Cardiac fibroblast (primary cell): ENCODE measurements around the gene SLC1A1.

Experiments used
- DNase-seq, 2 donors: peaks; one replicate each; pipeline versions ENCODE4 v3.0.0 to v3.0.0-alpha.2; 2010; ENCODE audit warnings: low read depth in 2 of 2
- H3K4me3 ChIP-seq, 2 donors: replicated peaks in 1 of 2; 1 replicate in 1 of 2; 2 replicates in 1 of 2; pipeline ENCODE4 v1.5.1; 2011; ENCODE audit warnings: low read depth in 2 of 2, low read length in 2 of 2, mild to moderate bottlenecking in 2 of 2, moderate library complexity in 1 of 2
- TF ChIP-seq, protein P1 (sequence below): IDR thresholded peaks from one replicate; pipeline ENCODE4 v1.5.1; 2011; ENCODE audit warnings: low read depth, mild to moderate bottlenecking, low read length, inconsistent platforms

The SLC1A1 gene

DNA sequence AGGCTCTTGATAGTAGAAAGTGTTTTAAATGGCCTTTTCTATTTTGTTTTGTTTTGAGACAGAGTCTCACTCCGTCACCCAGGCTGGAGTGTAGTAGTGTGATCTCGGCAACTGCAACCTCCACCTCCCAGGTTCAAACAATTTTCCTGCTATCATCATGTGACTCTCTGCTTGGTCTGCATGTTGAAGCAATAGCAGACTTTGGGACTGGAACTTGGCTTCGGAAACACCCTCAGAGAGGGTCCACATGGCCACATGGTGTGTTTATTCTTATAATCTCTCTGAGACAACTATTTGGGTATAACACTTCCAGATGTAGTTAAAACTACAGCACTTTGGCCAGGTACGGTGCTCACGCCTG, 10.9 kb downstream of the SLC1A1 start:
- TF ChIP-seq, protein P1, sequence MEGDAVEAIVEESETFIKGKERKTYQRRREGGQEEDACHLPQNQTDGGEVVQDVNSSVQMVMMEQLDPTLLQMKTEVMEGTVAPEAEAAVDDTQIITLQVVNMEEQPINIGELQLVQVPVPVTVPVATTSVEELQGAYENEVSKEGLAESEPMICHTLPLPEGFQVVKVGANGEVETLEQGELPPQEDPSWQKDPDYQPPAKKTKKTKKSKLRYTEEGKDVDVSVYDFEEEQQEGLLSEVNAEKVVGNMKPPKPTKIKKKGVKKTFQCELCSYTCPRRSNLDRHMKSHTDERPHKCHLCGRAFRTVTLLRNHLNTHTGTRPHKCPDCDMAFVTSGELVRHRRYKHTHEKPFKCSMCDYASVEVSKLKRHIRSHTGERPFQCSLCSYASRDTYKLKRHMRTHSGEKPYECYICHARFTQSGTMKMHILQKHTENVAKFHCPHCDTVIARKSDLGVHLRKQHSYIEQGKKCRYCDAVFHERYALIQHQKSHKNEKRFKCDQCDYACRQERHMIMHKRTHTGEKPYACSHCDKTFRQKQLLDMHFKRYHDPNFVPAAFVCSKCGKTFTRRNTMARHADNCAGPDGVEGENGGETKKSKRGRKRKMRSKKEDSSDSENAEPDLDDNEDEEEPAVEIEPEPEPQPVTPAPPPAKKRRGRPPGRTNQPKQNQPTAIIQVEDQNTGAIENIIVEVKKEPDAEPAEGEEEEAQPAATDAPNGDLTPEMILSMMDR, result no peak
- no peak overlapping the region for H3K4me3 ChIP-seq
- no peak for DNase-seq

DNA sequence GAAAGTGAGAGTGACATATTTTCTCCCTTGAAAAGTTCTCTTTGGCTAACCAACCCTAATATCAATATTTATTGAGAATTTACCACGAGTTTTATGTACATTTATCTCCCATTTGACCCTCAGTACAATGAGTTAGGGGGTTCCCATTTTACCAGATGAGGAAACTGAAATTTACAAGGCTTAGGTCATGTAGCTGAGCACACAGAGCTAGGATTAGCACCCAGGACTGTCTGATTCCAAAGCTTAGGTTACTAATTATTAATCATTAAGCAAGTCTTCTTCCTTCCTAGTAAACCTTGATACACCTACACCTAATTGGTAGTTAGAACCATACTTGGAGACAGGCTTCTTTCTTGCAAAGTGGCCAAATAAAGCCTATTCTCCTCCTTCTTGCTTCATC, 12.2 kb downstream of the SLC1A1 start:
- DNase-seq, result no peak
- TF ChIP-seq, protein P1, result no peak
- no peak overlapping the region for H3K4me3 ChIP-seq

- H3K4me3 ChIP-seq, result no peak overlapping the region
- TF ChIP-seq, protein P1, result no peak
Observed at GRCh38 chr9:4503103-4503502, 12.8 kb downstream of the SLC1A1 start.

GRCh38 chr9:4504250-4504649, 14.0 kb downstream of the SLC1A1 start:
- TF ChIP-seq, protein P1, result no peak
- no peak overlapping the region for H3K4me3 ChIP-seq
- DNase-seq, result no peak

More at GRCh38 chr9:4503103-4503502, 12.8 kb downstream of the SLC1A1 start:
- DNase-seq, result no peak

GRCh38 chr9:4506490-4506889, 16.2 kb downstream of the SLC1A1 start:
- TF ChIP-seq, protein P1, result no peak
- H3K4me3 ChIP-seq, result no peak overlapping the region
- DNase-seq, result no peak

GRCh38 chr9:4507306-4508130, 17.2 kb downstream of the SLC1A1 start:
- DNase-seq, result peak; percentile 21 to 35

More at GRCh38 chr9:4507306-4508130, 17.2 kb downstream of the SLC1A1 start:
- no peak overlapping the region for H3K4me3 ChIP-seq
- TF ChIP-seq, protein P1, result no peak
